ENCODE results near the gene SPRR2B.

DNA sequence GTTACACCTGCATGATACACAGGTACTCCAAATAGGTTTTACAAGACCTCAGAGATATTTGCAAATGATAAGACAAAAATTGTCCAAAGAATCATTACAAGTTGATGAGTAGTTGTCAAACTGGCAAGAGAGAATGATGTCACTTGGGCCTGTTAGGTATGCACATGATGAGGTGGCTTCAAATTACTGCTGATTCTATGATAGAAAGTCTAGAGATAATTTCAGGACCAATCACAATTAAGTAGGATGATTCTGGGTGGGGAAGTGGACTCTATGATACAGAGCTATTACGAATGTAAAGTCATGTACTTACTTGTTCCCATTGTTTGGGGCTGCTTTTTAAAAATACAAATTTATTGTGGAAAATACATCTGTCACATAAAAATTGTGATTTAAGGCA is 45.6 kb downstream of the SPRR2B start:
- TF ChIP-seq, protein P1, sequence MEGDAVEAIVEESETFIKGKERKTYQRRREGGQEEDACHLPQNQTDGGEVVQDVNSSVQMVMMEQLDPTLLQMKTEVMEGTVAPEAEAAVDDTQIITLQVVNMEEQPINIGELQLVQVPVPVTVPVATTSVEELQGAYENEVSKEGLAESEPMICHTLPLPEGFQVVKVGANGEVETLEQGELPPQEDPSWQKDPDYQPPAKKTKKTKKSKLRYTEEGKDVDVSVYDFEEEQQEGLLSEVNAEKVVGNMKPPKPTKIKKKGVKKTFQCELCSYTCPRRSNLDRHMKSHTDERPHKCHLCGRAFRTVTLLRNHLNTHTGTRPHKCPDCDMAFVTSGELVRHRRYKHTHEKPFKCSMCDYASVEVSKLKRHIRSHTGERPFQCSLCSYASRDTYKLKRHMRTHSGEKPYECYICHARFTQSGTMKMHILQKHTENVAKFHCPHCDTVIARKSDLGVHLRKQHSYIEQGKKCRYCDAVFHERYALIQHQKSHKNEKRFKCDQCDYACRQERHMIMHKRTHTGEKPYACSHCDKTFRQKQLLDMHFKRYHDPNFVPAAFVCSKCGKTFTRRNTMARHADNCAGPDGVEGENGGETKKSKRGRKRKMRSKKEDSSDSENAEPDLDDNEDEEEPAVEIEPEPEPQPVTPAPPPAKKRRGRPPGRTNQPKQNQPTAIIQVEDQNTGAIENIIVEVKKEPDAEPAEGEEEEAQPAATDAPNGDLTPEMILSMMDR (IDR thresholded peaks at IDR 0.05) = no peak
- TF ChIP-seq POLR2A (IDR thresholded peaks at IDR 0.05) (no peak), POLR2AphosphoS5 (IDR thresholded peaks at IDR 0.05) (no peak)

All from breast epithelium (tissue), 3 donors.